Measurements from ENCODE around the gene TRPC4.

TRPC4 gene

DNA sequence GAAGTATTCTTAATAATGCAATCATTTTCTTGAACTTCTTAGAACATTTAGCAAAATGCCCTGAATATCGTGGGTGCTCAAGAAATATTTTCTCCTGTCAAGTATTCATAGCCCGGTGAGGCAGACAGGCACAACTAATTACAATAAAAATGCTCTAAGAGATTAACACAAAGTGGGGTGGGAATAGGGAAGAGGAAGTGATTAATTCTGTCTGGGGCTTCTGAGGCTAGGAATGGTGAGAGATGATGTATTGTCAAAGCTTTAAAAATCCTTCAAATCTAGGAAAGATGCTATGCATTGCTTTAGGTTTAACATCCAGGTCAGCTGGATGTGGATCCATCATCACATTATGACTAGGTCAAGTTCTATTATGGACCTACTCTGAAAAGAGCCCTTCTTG is 204.2 kb downstream of the TRPC4 start:
- in situ Hi-C loops (cut with MboI; ENCODE audit: low sequenced_read_pairs) = no loop called here

- in situ Hi-C loops (cut with MboI; ENCODE audit: low sequenced_read_pairs) = no loop called here
Measured at GRCh38 chr13:37663724-37664123, 205.8 kb downstream of the TRPC4 start.

- in situ Hi-C loops (cut with MboI; ENCODE audit: low sequenced_read_pairs) = no loop called here
Measured at GRCh38 chr13:37662624-37663023, 206.9 kb downstream of the TRPC4 start.

GRCh38 chr13:37657956-37658355 is 211.6 kb downstream of the TRPC4 start:
- in situ Hi-C loops (cut with MboI; ENCODE audit: low sequenced_read_pairs) = no loop called here

DNA sequence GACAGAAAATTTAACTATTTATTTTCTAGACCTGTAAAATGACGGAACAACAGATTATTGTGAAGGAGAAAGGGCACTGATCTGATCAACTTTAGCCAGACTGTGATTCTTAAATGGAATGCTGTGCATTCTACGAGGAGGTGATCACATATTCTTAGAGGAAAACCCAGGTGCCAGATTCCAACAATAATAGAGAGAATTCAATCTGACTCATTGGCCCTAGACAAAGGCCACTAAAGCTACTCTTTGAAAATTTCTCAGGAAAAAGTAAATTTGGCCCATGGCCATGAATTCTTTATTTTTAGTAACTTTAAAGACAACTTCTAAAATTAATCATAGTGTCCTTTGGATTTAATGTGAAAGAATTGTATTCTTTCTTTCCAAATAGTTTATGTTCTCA is 212.4 kb downstream of the TRPC4 start:
- in situ Hi-C loops (cut with MboI; ENCODE audit: low sequenced_read_pairs) = no loop called here

- in situ Hi-C loops (cut with MboI; ENCODE audit: low sequenced_read_pairs) = no loop called here
Measured at GRCh38 chr13:37656247-37656940, 213.2 kb downstream of the TRPC4 start.

- in situ Hi-C loops (cut with MboI; ENCODE audit: low sequenced_read_pairs) = no loop called here
Measured at GRCh38 chr13:37652596-37652995, 217.0 kb downstream of the TRPC4 start.

DNA sequence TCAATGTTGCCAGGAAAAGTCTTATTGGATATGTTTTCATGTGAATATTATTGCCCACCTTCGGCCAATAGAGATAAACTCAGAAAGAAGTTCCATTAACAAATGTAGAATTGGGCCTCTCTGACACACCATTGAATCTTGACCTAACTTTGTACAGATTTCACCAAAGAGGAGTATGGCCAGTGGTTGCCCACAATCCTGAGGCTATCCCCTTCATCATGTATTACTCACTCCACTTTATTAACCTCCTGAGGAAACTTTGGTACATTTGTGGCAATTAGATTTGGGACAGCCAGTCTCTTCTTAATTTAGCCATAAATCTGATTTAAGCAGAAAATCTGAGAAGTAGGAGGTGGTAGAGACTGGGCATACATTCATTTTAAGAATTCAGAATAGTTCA is 217.7 kb downstream of the TRPC4 start:
- in situ Hi-C loops (cut with MboI; ENCODE audit: low sequenced_read_pairs) = no loop called here

- in situ Hi-C loops (cut with MboI; ENCODE audit: low sequenced_read_pairs) = no loop called here
Measured at GRCh38 chr13:37648609-37649008, 221.0 kb downstream of the TRPC4 start.

DNA sequence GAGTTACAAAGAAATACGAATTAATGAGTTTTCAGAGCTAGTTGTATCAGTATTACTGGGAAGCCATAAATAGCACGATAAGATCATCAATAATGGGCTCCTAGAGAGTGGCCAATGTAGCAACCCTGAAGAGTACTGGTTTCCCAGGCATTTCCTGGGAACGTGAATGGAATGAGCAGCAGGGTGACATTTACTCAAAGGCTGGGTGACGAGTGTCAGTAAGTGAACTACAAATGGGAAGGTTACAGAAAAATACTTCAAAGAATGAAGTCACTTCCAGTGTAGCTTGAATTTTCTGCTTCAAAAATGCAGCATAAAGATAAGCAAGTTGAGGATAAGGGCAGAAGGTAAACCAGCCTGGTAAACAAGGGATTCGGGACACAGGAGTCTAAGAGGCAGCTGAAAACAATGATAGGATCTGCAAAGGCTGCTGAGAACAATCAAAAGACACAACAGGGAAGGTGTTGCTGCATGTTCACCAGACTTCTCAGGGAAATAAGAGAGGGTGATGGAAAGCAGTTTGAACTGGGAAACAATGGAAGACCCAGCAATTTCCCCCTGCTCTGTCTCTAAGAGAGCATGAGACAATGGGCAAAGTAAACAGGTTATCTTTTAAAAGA is 222.4 kb downstream of the TRPC4 start:
- in situ Hi-C loops (cut with MboI; ENCODE audit: low sequenced_read_pairs) = no loop called here

GRCh38 chr13:37646531-37646930 is 223.0 kb downstream of the TRPC4 start:
- in situ Hi-C loops (cut with MboI; ENCODE audit: low sequenced_read_pairs) = no loop called here

DNA sequence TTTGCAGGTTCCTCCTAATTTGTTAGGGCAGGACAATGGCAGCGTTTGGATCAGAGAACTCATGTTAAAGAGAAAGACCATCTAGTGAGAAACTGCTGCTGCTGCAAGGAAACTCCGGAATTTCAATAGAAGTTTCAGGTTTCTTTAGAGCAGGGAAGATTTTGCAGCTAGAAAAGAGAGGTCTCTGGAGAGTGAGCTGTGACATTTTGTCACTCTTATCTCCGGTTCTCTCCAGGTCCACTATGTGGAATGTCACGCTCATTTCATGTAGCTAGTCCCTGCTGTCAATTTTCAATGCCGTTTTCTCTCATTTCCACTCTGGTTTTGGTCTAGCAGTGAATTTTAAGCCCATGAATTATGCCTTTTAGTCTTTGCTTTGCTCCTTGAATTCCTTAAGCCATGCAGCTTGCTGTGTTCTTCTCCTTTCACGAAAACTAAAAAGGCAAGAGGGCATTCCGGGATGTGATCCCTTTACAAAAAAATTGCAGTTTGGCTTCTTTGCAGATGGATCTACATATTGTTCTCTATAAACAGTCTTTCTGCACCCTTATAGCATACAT is 224.3 kb downstream of the TRPC4 start:
- in situ Hi-C loops (cut with MboI; ENCODE audit: low sequenced_read_pairs) = no loop called here

- in situ Hi-C loops (cut with MboI; ENCODE audit: low sequenced_read_pairs) = no loop called here
Measured at GRCh38 chr13:37641391-37641790, 228.2 kb downstream of the TRPC4 start.

GRCh38 chr13:37640499-37640898 is 229.1 kb downstream of the TRPC4 start:
- in situ Hi-C loops (cut with MboI; ENCODE audit: low sequenced_read_pairs) = no loop called here

DNA sequence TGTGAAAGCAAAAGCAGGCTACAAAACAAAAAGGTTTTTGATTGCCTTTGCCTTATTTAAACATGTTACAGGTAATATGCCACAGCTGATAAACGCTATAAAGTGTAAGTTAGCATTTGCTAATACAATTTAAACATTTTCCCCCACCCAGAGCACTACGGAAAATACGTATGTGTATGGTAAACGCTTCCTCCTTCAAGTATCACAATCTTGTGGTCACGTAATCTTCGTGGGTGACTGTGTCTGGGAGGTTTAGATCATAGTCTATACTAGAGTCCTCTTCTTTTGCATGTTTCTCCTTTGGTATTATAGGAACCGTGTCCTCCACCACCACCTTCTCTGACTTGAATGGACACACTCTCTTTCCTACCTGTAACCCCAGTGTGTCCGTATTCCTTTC is 232.9 kb downstream of the TRPC4 start:
- in situ Hi-C loops (cut with MboI; ENCODE audit: low sequenced_read_pairs) = no loop called here

DNA sequence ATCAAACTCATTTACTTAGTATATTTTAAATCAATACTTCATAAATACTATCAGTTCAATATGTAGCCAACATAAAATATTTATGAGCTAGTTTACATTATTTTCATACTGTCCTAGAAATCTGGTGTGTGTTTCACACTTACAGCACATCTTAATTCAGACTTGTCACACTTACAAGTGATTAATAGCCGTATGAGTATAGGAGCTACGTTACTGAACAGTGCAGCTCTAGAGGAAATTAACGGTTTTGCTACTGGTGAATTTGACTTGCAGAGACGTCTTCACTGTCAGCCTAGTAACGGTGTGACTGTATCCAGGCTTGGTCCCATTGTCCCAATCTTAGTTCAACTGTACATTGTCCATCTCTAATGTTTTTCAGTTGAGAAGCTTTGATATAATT is 237.3 kb downstream of the TRPC4 start:
- in situ Hi-C loops (cut with MboI; ENCODE audit: low sequenced_read_pairs) = no loop called here

GRCh38 chr13:37627428-37627827 is 242.1 kb downstream of the TRPC4 start:
- in situ Hi-C loops (cut with MboI; ENCODE audit: low sequenced_read_pairs) = no loop called here

DNA sequence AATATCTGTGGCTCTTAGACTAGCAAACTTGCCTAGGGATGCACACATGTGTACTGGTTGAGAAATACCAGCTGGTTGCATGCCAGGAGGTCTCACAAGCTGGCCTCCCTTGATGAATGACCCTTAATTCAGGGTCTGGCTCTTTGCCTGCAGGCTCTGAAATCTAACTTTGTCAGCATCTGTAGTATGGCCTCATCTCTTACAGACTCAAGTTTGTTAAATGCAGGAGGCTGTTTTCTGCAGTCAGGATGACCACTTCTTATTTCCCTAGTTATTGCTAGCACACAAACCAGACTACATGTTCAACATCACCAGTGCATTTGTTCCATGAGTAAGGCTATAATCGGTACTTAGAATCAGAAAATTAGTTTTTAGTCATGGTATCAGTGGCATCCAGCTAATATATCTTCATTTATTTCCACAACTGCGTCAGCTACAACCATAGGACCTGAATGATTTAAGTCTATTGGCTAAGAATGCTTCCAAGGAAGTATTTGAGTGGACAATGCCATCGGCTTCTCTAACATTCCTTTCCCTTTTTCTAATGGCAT is 247.7 kb downstream of the TRPC4 start:
- in situ Hi-C loops (cut with MboI; ENCODE audit: low sequenced_read_pairs) = no loop called here

DNA sequence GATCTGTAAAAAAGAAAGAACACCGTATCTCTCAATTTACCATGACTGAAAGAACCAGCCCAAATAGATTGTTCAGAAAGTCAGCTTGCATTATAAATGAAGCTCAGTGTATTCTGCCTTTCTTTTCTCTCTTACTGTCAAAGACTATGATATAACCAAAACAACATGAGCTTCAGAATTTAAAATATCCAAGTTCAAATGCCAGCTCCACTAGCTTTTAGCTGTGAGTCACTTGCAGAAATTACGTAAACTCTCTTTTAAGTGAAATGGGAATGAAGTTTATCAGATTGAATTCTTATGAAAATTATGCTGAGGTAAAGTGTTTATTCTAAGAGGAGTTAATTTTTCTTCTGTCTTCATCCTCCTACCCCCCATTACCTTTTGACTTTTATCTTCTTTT is 251.0 kb downstream of the TRPC4 start:
- in situ Hi-C loops (cut with MboI; ENCODE audit: low sequenced_read_pairs) = no loop called here

DNA sequence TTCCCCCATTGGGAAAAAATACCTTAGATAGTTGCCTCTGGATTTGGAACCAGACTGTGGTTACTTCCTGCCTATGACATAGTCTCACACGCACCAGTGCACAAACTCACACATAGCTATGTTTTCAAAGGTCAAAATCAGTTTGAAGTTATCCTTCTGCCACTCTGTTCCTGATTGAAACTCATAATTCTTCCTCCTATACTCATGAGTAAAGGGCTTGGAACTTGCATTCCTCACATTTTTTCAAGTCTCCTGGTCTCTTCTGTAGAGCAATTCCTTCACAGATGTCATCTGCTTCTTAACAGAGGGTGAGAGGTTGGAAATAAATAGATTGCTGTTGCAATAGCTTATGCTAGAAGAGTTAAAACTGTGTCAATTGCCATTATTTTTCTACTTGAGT is 252.4 kb downstream of the TRPC4 start:
- in situ Hi-C loops (cut with MboI; ENCODE audit: low sequenced_read_pairs) = no loop called here

- in situ Hi-C loops (cut with MboI; ENCODE audit: low sequenced_read_pairs) = no loop called here
Measured at GRCh38 chr13:37616131-37616530, 253.4 kb downstream of the TRPC4 start.

DNA sequence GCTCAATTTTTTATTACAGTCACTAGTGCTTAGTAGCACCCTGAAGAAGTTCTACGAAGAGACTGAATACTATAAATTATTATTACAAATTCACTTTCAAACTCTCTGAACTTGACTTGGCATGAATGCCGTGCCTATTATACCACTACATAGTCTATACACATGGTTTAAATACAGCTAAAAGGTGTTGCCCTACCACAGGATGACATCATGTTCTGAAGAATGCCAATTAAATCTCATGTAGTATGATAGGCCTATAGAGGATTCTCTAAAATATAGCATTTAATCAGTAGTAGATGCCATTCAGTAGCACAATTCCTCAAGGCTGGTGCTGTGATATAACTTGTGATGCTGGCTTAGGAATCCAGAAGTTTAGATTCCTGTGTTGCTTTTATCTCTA is 254.3 kb downstream of the TRPC4 start:
- in situ Hi-C loops (cut with MboI; ENCODE audit: low sequenced_read_pairs) = no loop called here
